ENCODE measurements around the gene ILF3.

DNA sequence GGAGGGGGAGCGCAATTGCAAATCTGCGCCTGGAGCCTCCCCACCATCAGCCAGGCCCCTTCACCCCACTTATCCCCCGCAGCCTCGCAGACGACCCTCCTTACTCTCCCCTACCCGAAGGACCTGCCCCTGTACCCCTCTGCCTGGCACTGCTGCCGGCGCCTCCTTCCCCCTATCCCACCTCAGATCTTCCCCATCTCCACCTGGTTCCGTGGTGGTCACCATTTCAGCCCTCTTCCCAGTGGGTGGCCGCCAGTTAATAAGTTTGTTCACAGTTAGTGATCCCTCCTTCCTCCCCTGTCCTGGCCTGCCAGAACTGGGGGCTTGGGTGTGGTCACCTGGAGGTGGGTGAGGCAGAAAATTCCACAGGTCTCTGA, 28.4 kb upstream of the ILF3 start:
- TF ChIP-seq, protein P1, sequence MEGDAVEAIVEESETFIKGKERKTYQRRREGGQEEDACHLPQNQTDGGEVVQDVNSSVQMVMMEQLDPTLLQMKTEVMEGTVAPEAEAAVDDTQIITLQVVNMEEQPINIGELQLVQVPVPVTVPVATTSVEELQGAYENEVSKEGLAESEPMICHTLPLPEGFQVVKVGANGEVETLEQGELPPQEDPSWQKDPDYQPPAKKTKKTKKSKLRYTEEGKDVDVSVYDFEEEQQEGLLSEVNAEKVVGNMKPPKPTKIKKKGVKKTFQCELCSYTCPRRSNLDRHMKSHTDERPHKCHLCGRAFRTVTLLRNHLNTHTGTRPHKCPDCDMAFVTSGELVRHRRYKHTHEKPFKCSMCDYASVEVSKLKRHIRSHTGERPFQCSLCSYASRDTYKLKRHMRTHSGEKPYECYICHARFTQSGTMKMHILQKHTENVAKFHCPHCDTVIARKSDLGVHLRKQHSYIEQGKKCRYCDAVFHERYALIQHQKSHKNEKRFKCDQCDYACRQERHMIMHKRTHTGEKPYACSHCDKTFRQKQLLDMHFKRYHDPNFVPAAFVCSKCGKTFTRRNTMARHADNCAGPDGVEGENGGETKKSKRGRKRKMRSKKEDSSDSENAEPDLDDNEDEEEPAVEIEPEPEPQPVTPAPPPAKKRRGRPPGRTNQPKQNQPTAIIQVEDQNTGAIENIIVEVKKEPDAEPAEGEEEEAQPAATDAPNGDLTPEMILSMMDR (IDR thresholded peaks at IDR 0.05 in 4 of 5, conservative IDR thresholded peaks at IDR 0.05 in 1 of 5) = no peak
- no peak for TF ChIP-seq POLR2A (IDR thresholded peaks at IDR 0.05)

Data from gastrocnemius medialis (tissue), 4 donors.